Esophagus muscularis mucosa (tissue), 4 donors: ENCODE measurements around the gene COL5A3.

Experiments used
- CTCF ChIP-seq, 3 experiments: fragments of 200-600 bp in 2 of 3; fragments of 450-650 bp in 1 of 3; sonication (generic) in 2 of 3; IDR thresholded peaks; one replicate each; pipeline ENCODE4 v1.5.1; 2017 to 2019; ENCODE audit warnings: antibody characterized with exemption in 3 of 3, mild to moderate bottlenecking in 2 of 3, moderate library complexity in 1 of 3
- EP300 ChIP-seq: sonication (generic); formaldehyde crosslinking; IDR thresholded peaks from one replicate; pipeline ENCODE4 v1.6.1; 2017; ENCODE audit warnings: antibody characterized with exemption
- POLR2A ChIP-seq: fragments of 450-650 bp; IDR thresholded peaks from one replicate; pipeline ENCODE4 v1.6.1; 2017; ENCODE audit warnings: antibody characterized with exemption, moderate library complexity, mild to moderate bottlenecking, low read depth
- POLR2AphosphoS5 ChIP-seq, 2 donors: sonication (generic); formaldehyde crosslinking; IDR thresholded peaks; one replicate each; pipeline ENCODE4 v1.6.1; 2017; ENCODE audit warnings: antibody characterized with exemption in 2 of 2

- TF ChIP-seq CTCF (IDR thresholded peaks at IDR 0.05) = no peak
- TF ChIP-seq POLR2A = no peak
- no peak for TF ChIP-seq POLR2AphosphoS5 (IDR thresholded peaks at IDR 0.05)
- TF ChIP-seq EP300 = no peak
These were observed 99.7 kb downstream of the COL5A3 start for GRCh38 chr19:9910625-9911024.
